ENCODE measurements around the gene YEATS4.

DNA sequence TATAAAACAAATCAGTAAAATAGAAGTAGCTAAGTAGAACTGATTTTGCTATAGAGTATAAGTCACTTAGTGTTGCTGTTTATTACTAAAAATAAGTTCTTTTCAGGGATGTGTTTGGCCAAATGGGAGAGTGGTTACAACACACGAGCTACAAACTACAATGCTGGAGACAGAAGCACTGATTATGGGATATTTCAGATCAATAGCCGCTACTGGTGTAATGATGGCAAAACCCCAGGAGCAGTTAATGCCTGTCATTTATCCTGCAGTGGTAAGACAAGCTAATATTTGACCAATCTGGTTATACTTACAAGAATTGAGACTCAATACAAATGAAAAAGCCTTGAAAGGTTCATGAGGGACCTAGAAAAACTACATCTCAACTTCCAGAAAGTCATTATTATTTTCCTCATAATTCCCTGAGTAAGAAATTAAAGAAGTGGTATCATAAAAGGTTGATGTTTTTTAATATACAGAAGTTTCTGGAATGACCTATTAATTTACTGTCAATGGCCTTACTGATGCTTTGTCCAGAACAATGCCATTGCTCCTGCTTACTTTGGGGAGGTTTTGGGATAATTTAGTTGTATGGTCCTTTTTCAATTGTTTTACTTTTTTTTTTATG is 9.4 kb upstream of the YEATS4 start:
- no peak for TF ChIP-seq CTCF (IDR thresholded peaks at IDR 0.05 in 8 of 11, conservative IDR thresholded peaks at IDR 0.05 in 3 of 11)
- TF ChIP-seq POLR2A (IDR thresholded peaks at IDR 0.05) = no peak
